Measurements from ENCODE around the gene RPS18. TPM values are rescaled to one million over a fixed set of nuclear protein-coding genes. Genes with fewer than 3 reads are reported as not detected.

Gene RPS18
- total and polyA plus RNA-seq, 9 of the 15 experiments (the other 6 are each of a cell fraction or from before 2014, with no cell fraction given) = 5,023 to 17,516 (median 8,131) TPM

DNA sequence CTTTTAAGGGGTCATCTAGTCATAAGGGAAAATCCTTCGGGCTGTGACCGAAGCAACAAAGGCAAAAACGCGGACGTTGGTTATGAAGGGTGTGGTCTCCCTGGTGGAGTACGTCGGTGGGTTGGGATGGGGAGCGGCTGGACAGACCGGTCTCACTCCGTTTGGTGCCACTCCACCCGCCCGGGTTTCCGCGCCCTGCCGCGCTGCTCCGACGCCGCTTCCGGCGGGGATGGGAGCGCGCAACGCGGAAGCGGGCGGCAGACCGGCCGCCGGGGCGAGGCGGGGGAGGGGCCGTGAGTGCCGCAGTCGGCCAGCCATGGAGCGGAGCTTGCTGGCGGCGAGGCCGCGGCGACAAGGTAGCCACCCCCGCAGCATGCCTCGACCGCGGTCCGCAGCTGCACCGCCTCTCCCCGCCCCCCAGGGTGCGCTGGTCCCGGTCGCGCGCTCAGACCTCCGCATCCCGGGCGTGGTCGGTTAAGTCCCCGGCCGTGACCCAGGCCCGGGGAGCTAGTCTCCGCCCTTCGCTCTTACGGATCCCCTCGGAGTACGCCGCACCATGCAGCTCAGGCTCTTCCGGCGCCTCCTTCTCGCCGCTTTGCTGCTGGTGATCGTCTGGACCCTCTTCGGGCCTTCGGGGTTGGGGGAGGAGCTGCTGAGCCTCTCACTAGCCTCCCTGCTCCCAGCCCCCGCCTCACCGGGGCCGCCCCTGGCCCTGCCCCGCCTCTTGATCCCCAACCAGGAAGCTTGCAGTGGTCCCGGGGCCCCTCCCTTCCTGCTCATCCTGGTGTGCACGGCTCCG lies 5.2 kb downstream of the RPS18 start, which contains the start of gene B3GALT4 (continued):
- peak; percentile 88 for TF ChIP-seq ZNF830 (CRISPR knock-in tag; IDR thresholded peaks at IDR 0.05)
- TF ChIP-seq EHMT2 (IDR thresholded peaks at IDR 0.05) = 0 out of 2 replicates have a peak, but pooled peaks have one; percentile 38
- TF ChIP-seq NBN (IDR thresholded peaks at IDR 0.05; ENCODE audit: low read depth) = peak; percentile 64
- no peak for TF ChIP-seq ZNF699 (CRISPR knock-in tag; IDR thresholded peaks at IDR 0.05; ENCODE audit: insufficient replicate concordance)
- TF ChIP-seq ZNF707 (CRISPR knock-in tag; conservative IDR thresholded peaks at IDR 0.05) = no peak
- peak; percentile 43 for TF ChIP-seq MEIS2 (IDR thresholded peaks at IDR 0.05; ENCODE audit: partially characterized antibody)
- TF ChIP-seq TRIM28 (IDR thresholded peaks at IDR 0.05) = peak; percentile 18; the same call in 1 of the 2 replicates
- no peak for TF ChIP-seq KAT8 (IDR thresholded peaks at IDR 0.05; ENCODE audit: low read depth)
- TF ChIP-seq, protein P1, sequence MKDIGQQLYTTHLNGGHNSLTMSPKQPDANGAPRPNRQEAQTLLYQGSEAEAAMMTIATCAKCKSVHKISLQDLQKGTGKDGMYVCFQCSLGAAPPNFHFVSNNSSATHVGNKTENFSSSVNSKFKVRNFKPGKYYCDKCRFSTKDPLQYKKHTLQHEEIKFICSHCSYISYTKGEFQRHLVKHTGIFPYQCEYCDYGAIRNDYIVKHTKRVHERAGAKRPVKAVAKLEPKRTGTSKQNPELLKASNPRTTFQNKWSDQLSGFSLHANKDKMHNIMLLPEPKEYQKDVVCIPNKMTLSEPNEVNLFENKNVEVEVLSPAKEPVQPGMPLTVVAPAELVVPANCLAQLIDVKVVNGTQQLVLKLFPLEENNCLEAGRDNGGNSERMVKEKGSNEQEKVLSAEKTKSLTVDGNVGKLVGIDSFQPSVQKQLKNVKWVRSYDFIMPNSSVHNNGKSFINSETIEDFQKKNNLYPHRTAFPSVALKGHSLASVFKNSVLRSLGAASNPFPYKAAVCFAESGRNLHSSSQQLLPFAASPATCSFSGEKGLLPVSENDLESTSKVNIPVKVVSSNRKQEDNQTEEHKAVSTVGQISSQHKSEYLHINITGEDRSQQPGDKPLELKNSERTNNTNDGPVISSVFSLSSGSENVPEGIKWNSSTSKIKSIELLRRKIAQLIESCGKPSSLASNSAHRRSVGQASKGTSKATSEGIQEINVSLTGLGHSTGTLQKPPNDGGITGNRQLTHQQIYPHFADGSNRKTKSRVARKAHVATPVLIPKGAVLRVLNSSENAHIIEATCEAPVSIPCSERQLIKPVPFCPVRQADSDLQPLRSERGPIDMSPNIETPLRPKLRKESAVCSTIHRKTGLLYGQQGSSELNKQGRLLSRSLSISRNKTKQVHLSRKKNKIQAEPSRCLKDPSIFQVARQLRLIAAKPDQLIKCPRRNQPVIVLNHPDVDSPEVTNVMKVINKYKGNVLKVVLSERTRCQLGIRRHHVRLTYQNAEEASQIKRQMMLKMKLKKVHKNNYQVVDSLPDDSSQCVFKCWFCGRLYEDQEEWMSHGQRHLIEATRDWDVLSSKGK (CRISPR knock-in tag; IDR thresholded peaks at IDR 0.05) = no peak
- TF ChIP-seq THRAP3 (IDR thresholded peaks at IDR 0.05; ENCODE audit: borderline replicate concordance) = no peak
- TF ChIP-seq PTBP1 (IDR thresholded peaks at IDR 0.05; ENCODE audit: low read depth, low read length) = peak; percentile 93
- no peak for TF ChIP-seq TAL1 (IDR thresholded peaks at IDR 0.05)
- TF ChIP-seq HDGF (IDR thresholded peaks at IDR 0.05) = no peak
- TF ChIP-seq HMG20A (CRISPR knock-in tag; conservative IDR thresholded peaks at IDR 0.05) = no peak
- peak; percentile 58; the same call in 1 of the 2 replicates for TF ChIP-seq CBFB (CRISPR knock-in tag; IDR thresholded peaks at IDR 0.05)
- TF ChIP-seq, protein P2, sequence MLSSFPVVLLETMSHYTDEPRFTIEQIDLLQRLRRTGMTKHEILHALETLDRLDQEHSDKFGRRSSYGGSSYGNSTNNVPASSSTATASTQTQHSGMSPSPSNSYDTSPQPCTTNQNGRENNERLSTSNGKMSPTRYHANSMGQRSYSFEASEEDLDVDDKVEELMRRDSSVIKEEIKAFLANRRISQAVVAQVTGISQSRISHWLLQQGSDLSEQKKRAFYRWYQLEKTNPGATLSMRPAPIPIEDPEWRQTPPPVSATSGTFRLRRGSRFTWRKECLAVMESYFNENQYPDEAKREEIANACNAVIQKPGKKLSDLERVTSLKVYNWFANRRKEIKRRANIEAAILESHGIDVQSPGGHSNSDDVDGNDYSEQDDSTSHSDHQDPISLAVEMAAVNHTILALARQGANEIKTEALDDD (IDR thresholded peaks at IDR 0.05) = peak; percentile 70
- peak; percentile 100 for TF ChIP-seq FUS (optimal IDR thresholded peaks at IDR 0.05; ENCODE audit: low read depth, low read length)
- TF ChIP-seq HDAC1 (IDR thresholded peaks at IDR 0.05) = peak in 1 of 2 experiments; percentile 78; a peak in 2 of 4 replicates
- TF ChIP-seq, protein P3, sequence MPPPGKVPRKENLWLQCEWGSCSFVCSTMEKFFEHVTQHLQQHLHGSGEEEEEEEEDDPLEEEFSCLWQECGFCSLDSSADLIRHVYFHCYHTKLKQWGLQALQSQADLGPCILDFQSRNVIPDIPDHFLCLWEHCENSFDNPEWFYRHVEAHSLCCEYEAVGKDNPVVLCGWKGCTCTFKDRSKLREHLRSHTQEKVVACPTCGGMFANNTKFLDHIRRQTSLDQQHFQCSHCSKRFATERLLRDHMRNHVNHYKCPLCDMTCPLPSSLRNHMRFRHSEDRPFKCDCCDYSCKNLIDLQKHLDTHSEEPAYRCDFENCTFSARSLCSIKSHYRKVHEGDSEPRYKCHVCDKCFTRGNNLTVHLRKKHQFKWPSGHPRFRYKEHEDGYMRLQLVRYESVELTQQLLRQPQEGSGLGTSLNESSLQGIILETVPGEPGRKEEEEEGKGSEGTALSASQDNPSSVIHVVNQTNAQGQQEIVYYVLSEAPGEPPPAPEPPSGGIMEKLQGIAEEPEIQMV (tag; conservative IDR thresholded peaks at IDR 0.05; ENCODE audit: low read depth) = peak; percentile 83
- TF ChIP-seq SMAD4 (CRISPR knock-in tag; conservative IDR thresholded peaks at IDR 0.05) = peak; percentile 95
- TF ChIP-seq, protein P4, sequence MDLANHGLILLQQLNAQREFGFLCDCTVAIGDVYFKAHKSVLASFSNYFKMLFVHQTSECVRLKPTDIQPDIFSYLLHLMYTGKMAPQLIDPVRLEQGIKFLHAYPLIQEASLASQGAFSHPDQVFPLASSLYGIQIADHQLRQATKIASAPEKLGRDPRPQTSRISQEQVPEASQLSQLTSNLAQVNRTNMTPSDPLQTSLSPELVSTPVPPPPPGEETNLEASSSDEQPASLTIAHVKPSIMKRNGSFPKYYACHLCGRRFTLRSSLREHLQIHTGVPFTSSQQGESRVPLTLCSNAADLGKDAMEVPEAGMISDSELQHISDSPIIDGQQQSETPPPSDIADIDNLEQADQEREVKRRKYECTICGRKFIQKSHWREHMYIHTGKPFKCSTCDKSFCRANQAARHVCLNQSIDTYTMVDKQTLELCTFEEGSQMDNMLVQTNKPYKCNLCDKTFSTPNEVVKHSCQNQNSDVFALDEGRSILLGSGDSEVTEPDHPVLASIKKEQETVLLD (IDR thresholded peaks at IDR 0.05) = no peak
- TF ChIP-seq NUFIP1 (IDR thresholded peaks at IDR 0.05; ENCODE audit: partially characterized antibody) = no peak
- no peak for TF ChIP-seq NFYB (IDR thresholded peaks at IDR 0.05; ENCODE audit: extremely low read depth, insufficient read length)

All from K562 (cell line).